GM19351 (cell line): ENCODE data around the gene RYR1.
"Not testable (repeated sequence)": the region's sequence is repeated elsewhere in the genome, so short reads cannot be mapped to it uniquely, and the experiment has no call there.

Source experiments
- ATAC-seq: cut with Tn5 transposase; IDR thresholded peaks from one replicate; pipeline ENCODE4 v1.9.1; 2021; ENCODE audit warnings: mild to moderate bottlenecking, moderate library complexity; ENCODE audit not compliant: unreplicated experiment

RYR1 gene

GRCh38 chr19:38488096-38488495 is 54.6 kb downstream of the RYR1 start:
- ATAC-seq: no peak

- ATAC-seq: no peak
Measured at GRCh38 chr19:38488776-38489481, 55.4 kb downstream of the RYR1 start.

- ATAC-seq: no peak
Measured at GRCh38 chr19:38490861-38491260, 57.4 kb downstream of the RYR1 start.

- no peak for ATAC-seq
Measured at GRCh38 chr19:38492181-38492813, 58.8 kb downstream of the RYR1 start.

GRCh38 chr19:38494379-38494778 is 60.9 kb downstream of the RYR1 start:
- ATAC-seq: no peak

- ATAC-seq: not testable (repeated sequence)
Measured at GRCh38 chr19:38495375-38495774, 61.9 kb downstream of the RYR1 start.

- no peak for ATAC-seq
Measured at GRCh38 chr19:38496116-38496515, 62.6 kb downstream of the RYR1 start.

GRCh38 chr19:38496603-38497487 is 63.4 kb downstream of the RYR1 start:
- ATAC-seq: no peak

GRCh38 chr19:38497907-38498306 is 64.4 kb downstream of the RYR1 start:
- ATAC-seq: no peak

GRCh38 chr19:38499532-38499931 is 66.0 kb downstream of the RYR1 start:
- ATAC-seq: no peak

- ATAC-seq: no peak
Measured at GRCh38 chr19:38500450-38500849, 67.0 kb downstream of the RYR1 start.

GRCh38 chr19:38502410-38503076 is 69.1 kb downstream of the RYR1 start:
- no peak for ATAC-seq

GRCh38 chr19:38503077-38503410 is 69.6 kb downstream of the RYR1 start:
- ATAC-seq: no peak

GRCh38 chr19:38505958-38506357 is 72.5 kb downstream of the RYR1 start:
- no peak for ATAC-seq

GRCh38 chr19:38506375-38506722 is 72.9 kb downstream of the RYR1 start:
- no peak for ATAC-seq

GRCh38 chr19:38506723-38507550 is 73.4 kb downstream of the RYR1 start:
- no peak for ATAC-seq

GRCh38 chr19:38507551-38508127 is 74.1 kb downstream of the RYR1 start:
- no peak for ATAC-seq

- no peak for ATAC-seq
Measured at GRCh38 chr19:38508507-38508906, 75.0 kb downstream of the RYR1 start.

GRCh38 chr19:38509027-38509426 is 75.5 kb downstream of the RYR1 start:
- no peak for ATAC-seq

- ATAC-seq: no peak
Measured at GRCh38 chr19:38511074-38511708, 77.7 kb downstream of the RYR1 start.
